KMS-11 (cell line): ENCODE measurements around the gene MAS1L.
"Not testable (repeated sequence)": the region's sequence is repeated elsewhere in the genome, so short reads cannot be mapped to it uniquely, and the experiment has no call there.

ENCODE experiments used
- H2AFZ ChIP-seq: fragments of 200-600 bp; sonication (generic); 2 replicates; pipeline ENCODE4 v1.6.1; 2016; ENCODE audit warnings: antibody characterized with exemption, mixed run types, low read depth
- H3K27ac ChIP-seq: fragments of 200-600 bp; sonication (generic); 2 replicates; pipeline ENCODE4 v1.6.1; 2016; ENCODE audit warnings: mild to moderate bottlenecking, mixed run types
- H3K27me3 ChIP-seq: fragments of 200-600 bp; sonication (generic); 2 replicates; pipeline ENCODE4 v1.6.1; 2017; ENCODE audit warnings: mild to moderate bottlenecking, low read depth, mixed run types, moderate library complexity; ENCODE audit not compliant: insufficient read depth
- H3K36me3 ChIP-seq: fragments of 200-600 bp; sonication (generic); 2 replicates; pipeline ENCODE4 v1.6.1; 2017; ENCODE audit warnings: mild to moderate bottlenecking, mixed run types; ENCODE audit not compliant: insufficient read depth
- H3K4me1 ChIP-seq: fragments of 200-600 bp; sonication (generic); 2 replicates; pipeline ENCODE4 v1.6.1; 2016; ENCODE audit warnings: mild to moderate bottlenecking, low read depth, mixed run types; ENCODE audit not compliant: poor library complexity, severe bottlenecking
- H3K4me2 ChIP-seq: fragments of 200-600 bp; sonication (generic); 2 replicates; pipeline ENCODE4 v1.7.0; 2016; ENCODE audit warnings: mild to moderate bottlenecking, mixed run types
- H3K4me3 ChIP-seq: fragments of 200-600 bp; sonication (generic); IDR thresholded peaks from 2 replicates; pipeline ENCODE4 v1.6.1; 2017; ENCODE audit warnings: low read depth, low read length, mixed read lengths; ENCODE audit not compliant: insufficient read depth
- H3K79me2 ChIP-seq: fragments of 200-600 bp; sonication (generic); 2 replicates; pipeline ENCODE4 v1.6.1; 2016; ENCODE audit warnings: low read depth, mixed run types; ENCODE audit not compliant: insufficient read depth
- H3K9ac ChIP-seq: fragments of 200-600 bp; sonication (generic); 2 replicates; pipeline ENCODE4 v1.6.1; 2016; ENCODE audit warnings: mild to moderate bottlenecking, mixed run types
- H4K20me1 ChIP-seq: fragments of 200-600 bp; sonication (generic); 2 replicates; pipeline ENCODE4 v1.6.1; 2016; ENCODE audit warnings: mild to moderate bottlenecking, mixed run types; ENCODE audit not compliant: insufficient read depth
- CTCF ChIP-seq: fragments of 200-600 bp; sonication (generic); conservative IDR thresholded peaks from 2 replicates; pipeline ENCODE4 v1.6.1; 2017; ENCODE audit warnings: low read depth, mild to moderate bottlenecking, antibody characterized with exemption, low read length, moderate library complexity, mixed read lengths

MAS1L gene

GRCh38 chr6:29451471-29452193, 36.1 kb downstream of the MAS1L start:
- TF ChIP-seq CTCF: no peak
- Histone ChIP-seq H4K20me1 (no peaks in the 10 kb centered on the region), H3K36me3 (no peaks in the 10 kb centered on the region), H3K27ac (no peak overlapping the region), H2AFZ (no peak overlapping the region), H3K27me3 (no peaks in the 10 kb centered on the region), H3K9ac (no peak overlapping the region), H3K4me1 (no peaks in the 10 kb centered on the region), H3K4me3 (no peak overlapping the region), H3K79me2 (no peaks in the 10 kb centered on the region), H3K4me2 (no peak overlapping the region)

- no peaks in the 10 kb centered on the region for H3K36me3 ChIP-seq
- no peaks in the 10 kb centered on the region for H4K20me1 ChIP-seq
- H3K9ac ChIP-seq: no peak overlapping the region
- no peak for TF ChIP-seq CTCF
- no peak overlapping the region for H3K4me2 ChIP-seq
- no peaks in the 10 kb centered on the region for H3K79me2 ChIP-seq
- no peak overlapping the region for H3K27ac ChIP-seq
- no peaks in the 10 kb centered on the region for H3K27me3 ChIP-seq
- H2AFZ ChIP-seq: no peak overlapping the region
- H3K4me3 ChIP-seq: no peak overlapping the region
- H3K4me1 ChIP-seq: no peaks in the 10 kb centered on the region
Observed at GRCh38 chr6:29447670-29448069, 40.1 kb downstream of the MAS1L start.

- not testable (repeated sequence) for H4K20me1 ChIP-seq, H3K79me2 ChIP-seq, H3K4me1 ChIP-seq, H3K27me3 ChIP-seq, H3K36me3 ChIP-seq, H3K4me2 ChIP-seq, H2AFZ ChIP-seq, H3K4me3 ChIP-seq, H3K27ac ChIP-seq, H3K9ac ChIP-seq
Observed at GRCh38 chr6:29444031-29444430, 43.7 kb downstream of the MAS1L start.

GRCh38 chr6:29442719-29443118, 45.0 kb downstream of the MAS1L start:
- H3K79me2 ChIP-seq: no peaks in the 10 kb centered on the region
- H3K9ac ChIP-seq: no peak overlapping the region
- no peak overlapping the region for H3K27ac ChIP-seq
- H4K20me1 ChIP-seq: no peaks in the 10 kb centered on the region
- no peaks in the 10 kb centered on the region for H3K36me3 ChIP-seq
- H3K4me3 ChIP-seq: no peak overlapping the region
- no peaks in the 10 kb centered on the region for H3K4me1 ChIP-seq
- no peak overlapping the region for H3K4me2 ChIP-seq
- no peak for TF ChIP-seq CTCF
- no peak overlapping the region for H2AFZ ChIP-seq
- no peaks in the 10 kb centered on the region for H3K27me3 ChIP-seq

GRCh38 chr6:29439006-29439405, 48.8 kb downstream of the MAS1L start, which contains the start of gene OR10C1:
OR10C1 (plus strand) TSS chr6:29439306; CDS start chr6:29440016, 710 bp downstream.
- Histone ChIP-seq H3K4me2 (no peak within 1 kb of the TSS), H3K9ac (no peak within 1 kb of the TSS), H3K4me1 (no peaks in the 10 kb centered on the region), H3K4me3 (no peak within 1 kb of the TSS), H3K79me2 (no peaks in the 10 kb centered on the region), H4K20me1 (no peaks in the 10 kb centered on the region), H3K27me3 (no peaks in the 10 kb centered on the region), H3K36me3 (no peaks in the 10 kb centered on the region), H3K27ac (no peak within 1 kb of the TSS), H2AFZ (no peak within 1 kb of the TSS)
- no peak for TF ChIP-seq CTCF

- H3K4me3 ChIP-seq, H2AFZ ChIP-seq, H3K4me2 ChIP-seq, H3K4me1 ChIP-seq, H3K9ac ChIP-seq, H3K79me2 ChIP-seq, H3K36me3 ChIP-seq, H3K27me3 ChIP-seq, H3K27ac ChIP-seq, H4K20me1 ChIP-seq: not testable (repeated sequence)
Observed at GRCh38 chr6:29436730-29437129, 51.0 kb downstream of the MAS1L start.
